D721Med (cell line): ENCODE measurements around the gene FBXL14.
A peak's percentile ranks its signal among the peaks of the same experiment; 100 is the strongest.

Experiments
- DNase-seq: peaks from one replicate; pipeline ENCODE4 v3.0.0; 2011; ENCODE audit warnings: low spot score; ENCODE audit not compliant: insufficient read length
- FAIRE-seq: peaks from 2 replicates; lab custom pipeline; 2011; peaks lifted over from hg19 to GRCh38; lab: Jason Lieb, UNC
- CTCF ChIP-seq: IDR thresholded peaks from 2 replicates; pipeline ENCODE4 v1.5.1; 2012; ENCODE audit warnings: mild to moderate bottlenecking, control low read depth; ENCODE audit not compliant: insufficient read depth; ENCODE audit errors: missing control alignments

The FBXL14 gene

GRCh38 chr12:1594261-1595025 is at the start of gene FBXL14:
FBXL14 (minus strand) TSS chr12:1594581; CDS start chr12:1594066, 515 bp downstream.
- no peak for DNase-seq
- TF ChIP-seq CTCF, result no peak
- FAIRE-seq, result no peak

- peak; percentile 52 for DNase-seq
- no peak for TF ChIP-seq CTCF
- FAIRE-seq, result no peak
These were observed 49.6 kb upstream of the FBXL14 start for GRCh38 chr12:1643905-1644533.

- DNase-seq (no peak), FAIRE-seq (no peak)
- no peak for TF ChIP-seq CTCF
These were observed 48.7 kb upstream of the FBXL14 start for GRCh38 chr12:1643043-1643442.

GRCh38 chr12:1642513-1642912 is 48.1 kb upstream of the FBXL14 start:
- DNase-seq, result no peak
- FAIRE-seq, result no peak
- no peak for TF ChIP-seq CTCF

GRCh38 chr12:1640328-1641234 is 46.2 kb upstream of the FBXL14 start:
- FAIRE-seq (no peak), DNase-seq (no peak)
- TF ChIP-seq CTCF, result no peak

GRCh38 chr12:1639538-1639937 is 45.2 kb upstream of the FBXL14 start:
- no peak for DNase-seq
- FAIRE-seq, result no peak
- no peak for TF ChIP-seq CTCF
